HG02852 (cell line): ENCODE data around the gene PPP6R2.

Experiments used
- ATAC-seq: cut with Tn5 transposase; IDR thresholded peaks from one replicate; pipeline ENCODE4 v1.9.1; 2021; ENCODE audit warnings: mild to moderate bottlenecking, moderate library complexity; ENCODE audit not compliant: unreplicated experiment

Gene PPP6R2

GRCh38 chr22:50464451-50464850, 121.3 kb downstream of the PPP6R2 start:
- no peak for ATAC-seq

GRCh38 chr22:50465066-50465930, 122.2 kb downstream of the PPP6R2 start:
- no peak for ATAC-seq

GRCh38 chr22:50467341-50467740, 124.2 kb downstream of the PPP6R2 start:
- no peak for ATAC-seq

GRCh38 chr22:50467773-50468440, 124.8 kb downstream of the PPP6R2 start:
- no peak for ATAC-seq

DNA sequence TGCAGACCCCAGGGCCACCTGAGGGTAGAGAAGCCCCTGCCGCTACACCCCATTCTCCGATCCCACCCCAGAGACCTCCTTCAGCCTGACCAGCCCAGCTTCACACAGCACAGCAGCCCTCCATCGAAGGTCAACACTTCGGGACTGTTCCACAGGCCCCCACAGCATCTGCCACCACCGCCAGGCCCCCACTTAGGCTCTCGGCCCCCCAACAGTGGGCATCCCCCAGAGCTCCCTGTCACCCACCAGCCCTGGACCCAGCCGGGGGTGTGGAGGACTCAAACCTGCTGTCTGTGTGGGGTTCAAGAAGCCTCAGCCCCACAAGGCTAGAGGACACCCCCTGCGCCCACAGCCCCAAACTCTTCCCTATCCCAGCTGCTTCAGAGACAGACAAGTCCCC, 125.5 kb downstream of the PPP6R2 start:
- ATAC-seq: no peak

DNA sequence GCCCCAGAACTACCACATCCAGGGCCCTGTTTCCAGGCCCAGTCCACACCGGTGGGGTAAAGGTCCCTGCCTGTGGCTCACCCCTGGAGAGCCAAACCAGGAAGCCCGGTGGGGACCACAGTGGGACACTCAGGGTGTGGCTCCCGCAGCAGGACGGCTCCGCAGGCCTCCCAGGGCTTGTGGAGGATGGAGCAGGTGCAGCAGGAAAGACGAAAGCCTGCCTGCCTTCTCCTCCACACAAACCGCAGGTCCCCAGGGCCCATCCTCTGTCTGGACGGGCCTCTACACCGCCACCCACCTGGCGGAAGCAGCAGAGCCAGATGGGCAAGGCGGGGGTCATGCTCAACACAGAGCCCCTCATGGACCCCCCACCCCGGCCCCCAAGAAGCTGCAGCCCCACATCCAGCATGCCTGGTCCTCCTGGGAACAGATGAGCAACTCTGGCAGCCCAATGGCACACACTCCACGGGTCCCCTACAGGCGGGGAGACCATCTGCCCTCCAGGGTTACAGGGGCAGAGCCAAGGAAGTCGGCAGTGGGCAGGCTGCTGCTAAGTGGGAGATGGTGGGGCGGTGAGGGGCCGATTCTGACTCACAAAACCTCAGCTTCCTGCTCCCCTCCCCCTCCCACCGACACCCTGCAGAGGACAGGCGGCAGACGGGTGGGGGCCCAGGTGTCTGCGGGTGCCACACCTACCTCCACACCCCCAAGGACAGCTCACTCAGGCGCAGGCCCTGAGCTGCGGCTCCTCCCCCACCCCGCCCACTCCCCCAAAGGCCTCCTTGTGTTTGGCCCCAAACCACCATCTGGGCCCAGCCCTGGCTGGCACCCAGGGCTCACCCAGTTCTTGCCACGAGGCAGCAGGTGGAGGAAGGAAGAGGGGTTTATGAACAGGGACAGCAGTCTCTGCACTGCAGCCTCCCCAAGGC, 126.5 kb downstream of the PPP6R2 start:
- ATAC-seq: peak; percentile 44

- no peak for ATAC-seq
Observed at GRCh38 chr22:50470491-50470890, 127.4 kb downstream of the PPP6R2 start.

DNA sequence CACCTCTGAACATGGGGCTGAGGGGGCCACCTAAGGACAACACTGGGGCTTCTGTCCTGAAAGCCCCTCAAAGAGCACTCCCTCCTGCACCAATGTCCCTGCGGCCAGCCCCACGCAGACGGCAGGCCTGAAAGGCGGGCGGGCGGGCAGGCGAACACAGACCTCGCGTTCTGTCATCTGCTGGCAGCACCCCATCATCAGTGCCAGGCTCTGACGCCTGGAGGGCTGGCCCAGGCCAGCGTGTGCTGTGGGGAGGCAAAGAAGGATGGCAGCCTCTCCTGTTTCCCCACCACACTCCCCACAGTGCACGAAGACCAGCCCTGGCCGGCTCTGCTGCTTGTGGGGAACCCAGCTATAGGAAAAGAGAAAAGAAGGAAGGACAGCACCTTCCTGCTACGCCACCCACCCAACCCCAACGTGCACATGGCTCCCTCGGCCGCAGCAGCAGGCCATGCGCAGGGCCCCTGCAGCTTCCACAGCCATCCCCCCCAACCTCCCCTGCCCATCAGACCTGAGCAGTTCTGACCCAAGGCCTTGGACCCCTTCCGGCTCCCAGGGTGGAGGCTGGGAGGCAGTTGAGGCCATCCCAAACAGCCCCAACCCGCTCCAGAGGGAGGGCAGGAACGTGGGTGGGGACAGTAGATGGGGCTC, 128.2 kb downstream of the PPP6R2 start:
- ATAC-seq: no peak

DNA sequence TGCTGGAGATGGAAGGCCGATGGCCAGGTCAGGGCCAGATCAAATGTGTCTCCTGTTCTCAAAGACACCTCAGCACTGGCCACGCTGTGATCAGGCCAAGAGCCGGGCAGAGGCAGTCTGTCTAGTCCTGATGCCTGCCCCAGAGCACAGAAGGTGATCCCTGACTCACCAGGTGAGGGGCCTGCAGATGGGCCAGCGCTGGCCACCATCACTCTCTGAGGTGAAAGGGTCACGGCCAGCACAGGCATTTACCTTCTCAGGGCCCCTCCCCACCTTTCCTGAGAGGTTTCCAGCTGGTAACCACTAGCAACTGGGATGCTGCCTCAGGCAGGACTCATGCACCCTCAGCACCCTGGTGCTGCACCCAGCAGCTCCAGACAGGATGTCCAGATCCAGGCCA, 128.8 kb downstream of the PPP6R2 start:
- ATAC-seq: no peak

DNA sequence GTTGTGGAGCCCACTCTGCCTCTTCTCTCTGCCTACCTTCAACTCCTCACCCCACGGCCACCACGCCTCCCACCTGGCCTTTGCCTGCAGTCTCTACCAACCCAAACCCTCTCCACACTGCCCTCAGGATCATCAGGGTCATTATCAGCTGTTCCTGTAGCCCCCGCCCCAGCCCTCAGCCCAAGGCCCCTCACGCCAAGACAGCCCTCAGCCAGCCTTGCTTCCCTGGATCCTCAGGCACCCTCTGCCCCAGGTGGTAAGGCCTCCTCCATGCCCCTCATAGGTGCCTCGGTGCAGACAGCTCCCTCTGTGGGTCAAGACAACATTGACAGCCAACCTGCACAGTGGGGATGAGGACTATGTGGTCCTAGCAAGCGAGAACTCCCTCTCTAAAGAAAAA, 130.0 kb downstream of the PPP6R2 start:
- ATAC-seq: no peak

- ATAC-seq: peak; percentile 4
Observed at GRCh38 chr22:50473855-50474671, 130.9 kb downstream of the PPP6R2 start.

DNA sequence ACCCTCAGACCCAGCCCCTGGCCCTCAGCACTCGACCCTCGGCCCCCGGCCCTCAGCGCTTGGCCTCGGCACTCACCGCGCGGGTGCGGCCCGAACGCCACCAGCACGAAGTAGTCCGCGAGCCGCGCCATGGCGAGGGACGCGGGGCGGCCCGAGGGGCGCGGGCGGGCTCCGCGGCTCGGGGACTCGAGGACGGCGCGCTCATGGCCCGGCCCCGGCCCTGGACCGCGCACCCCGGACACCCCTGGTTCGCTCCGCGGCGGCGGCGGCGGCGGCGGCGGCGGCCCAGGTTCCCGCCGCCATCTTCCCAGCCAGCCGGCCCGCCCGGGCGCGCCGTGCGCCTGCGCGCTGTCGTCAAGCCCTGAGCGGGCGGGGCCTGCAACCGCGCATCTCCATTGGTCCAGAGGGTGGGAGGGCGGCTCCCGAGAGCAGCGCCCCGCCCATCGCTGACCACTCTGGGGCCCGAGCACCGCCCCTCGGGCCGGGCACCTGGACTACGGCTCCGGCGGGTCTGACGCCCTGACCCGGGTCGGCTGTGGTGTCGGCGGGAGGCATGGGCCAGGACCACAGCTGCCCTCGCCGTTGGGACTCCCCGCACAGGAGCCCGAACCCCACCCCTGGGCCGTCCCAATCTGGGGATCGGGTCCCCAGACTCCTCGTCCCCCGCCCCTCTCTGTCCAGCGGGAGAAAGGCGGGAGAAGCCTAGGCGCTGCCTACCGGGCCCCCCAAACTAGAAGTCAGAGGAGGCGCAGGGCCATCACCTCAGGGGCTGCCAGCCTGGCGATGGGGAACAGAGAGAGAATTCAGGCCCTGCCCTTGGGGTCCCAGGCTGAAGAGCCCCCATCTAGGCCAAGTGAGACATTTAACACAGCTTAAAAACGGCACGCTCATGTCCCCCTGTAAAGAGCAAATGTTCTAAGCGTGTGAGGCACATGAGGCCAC, 131.9 kb downstream of the PPP6R2 start, which contains the start of gene SBF1:
TSS of gene SBF1 (minus strand) at position 326 of the 942 bp plus-strand sequence. CDS start at position 131, 195 bp downstream.
- ATAC-seq: peak; percentile 81

- no peak for ATAC-seq
Observed at GRCh38 chr22:50475652-50476002, 132.5 kb downstream of the PPP6R2 start.

DNA sequence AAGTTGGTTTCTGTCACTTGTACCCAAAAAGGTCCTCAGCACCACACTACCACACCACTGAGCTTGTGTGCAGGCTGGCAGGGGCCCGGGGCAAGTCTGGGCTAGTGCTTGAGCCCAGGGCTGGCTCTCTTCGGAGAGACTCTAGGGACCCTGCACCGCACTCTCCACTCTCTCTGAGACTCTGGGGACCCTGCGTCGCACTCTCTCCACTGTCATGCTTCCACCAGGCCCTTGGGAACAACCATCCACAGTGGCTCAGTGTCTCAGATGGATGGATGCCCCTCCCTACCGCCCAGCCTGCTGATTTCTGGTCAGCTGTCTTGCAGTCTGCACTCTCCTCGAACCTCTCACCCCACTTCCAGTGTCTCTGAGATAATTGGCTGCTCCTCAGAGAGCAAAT, 133.7 kb downstream of the PPP6R2 start:
- no peak for ATAC-seq

- no peak for ATAC-seq
Observed at GRCh38 chr22:50477923-50478322, 134.8 kb downstream of the PPP6R2 start.

DNA sequence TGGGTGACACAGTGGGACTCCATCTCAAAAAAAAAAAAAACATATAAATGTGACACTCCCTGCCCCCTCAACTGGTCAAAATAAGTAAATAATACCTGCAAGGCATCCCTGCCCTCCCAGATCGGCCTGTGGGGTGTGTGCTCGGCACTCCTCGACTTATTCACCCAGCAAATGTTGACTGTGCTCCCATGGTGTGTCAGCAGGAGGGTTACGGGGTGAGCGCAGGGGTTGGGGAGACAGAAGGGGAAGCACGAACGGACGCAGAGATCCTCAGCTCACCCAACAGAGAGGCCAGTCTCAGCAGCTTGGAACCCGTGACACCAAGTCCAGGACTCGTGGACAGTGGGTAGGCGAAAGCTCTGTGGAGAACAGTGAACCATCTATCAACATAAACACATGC, 136.6 kb downstream of the PPP6R2 start:
- no peak for ATAC-seq

DNA sequence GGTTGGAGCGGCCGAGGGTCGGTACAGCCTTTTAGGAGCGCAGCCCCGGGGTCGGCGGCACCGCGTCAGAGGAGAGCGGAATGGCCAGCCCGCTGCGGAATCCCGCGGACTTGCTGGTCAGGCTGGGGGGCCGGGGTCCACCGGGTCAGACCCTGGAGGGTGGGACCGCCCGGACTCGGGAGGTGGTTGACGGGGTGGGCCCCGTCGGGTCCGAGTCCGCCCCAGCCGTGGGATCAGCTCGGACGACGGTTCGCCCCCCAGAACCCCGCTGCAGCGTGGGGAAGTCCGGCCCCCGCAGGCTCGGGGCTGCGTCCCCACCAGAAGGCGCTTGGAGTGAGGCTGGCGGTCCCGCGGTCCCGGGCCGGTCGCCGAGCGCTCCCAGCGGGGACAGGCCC, 137.9 kb downstream of the PPP6R2 start:
- ATAC-seq: no peak

DNA sequence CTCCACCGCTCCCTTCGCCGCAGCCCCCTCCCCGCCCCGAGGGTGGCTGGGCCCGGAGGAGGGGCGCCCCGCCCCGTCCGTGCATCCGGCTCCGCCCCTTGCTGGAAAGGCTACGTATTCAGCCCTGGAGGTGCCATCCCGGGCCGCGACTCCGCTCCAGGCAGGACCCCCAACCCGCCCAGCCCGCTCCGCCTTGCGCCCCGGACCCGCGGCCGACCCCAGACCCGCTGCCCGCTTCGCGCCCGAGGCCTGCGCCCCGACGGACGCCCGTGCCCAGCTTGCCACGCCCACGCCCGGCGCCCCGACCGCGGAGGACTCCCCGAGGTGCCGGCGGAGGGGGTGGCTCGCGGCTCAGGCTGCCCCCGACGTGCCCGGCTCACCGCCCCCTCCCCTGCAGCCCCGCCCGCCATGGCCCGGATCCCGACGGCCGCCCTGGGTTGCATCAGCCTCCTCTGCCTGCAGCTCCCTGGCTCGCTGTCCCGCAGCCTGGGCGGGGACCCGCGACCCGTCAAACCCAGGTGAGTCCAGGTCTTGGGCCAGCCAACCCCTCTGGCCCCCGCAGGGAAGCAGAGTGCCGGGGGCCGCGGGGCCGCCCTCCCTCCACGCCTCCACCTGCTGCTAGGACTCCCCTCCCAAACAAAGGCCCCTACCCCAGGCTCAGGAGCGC, 138.4 kb downstream of the PPP6R2 start, which contains the start of gene ADM2:
TSS of gene ADM2 (plus strand) at position 104 of the 667 bp plus-strand sequence. CDS start at position 409, 305 bp downstream.
- ATAC-seq: no peak
